HG02981 (cell line): Measurements from ENCODE around the gene FAM217A.

Experiments used
- ATAC-seq: cut with Tn5 transposase; IDR thresholded peaks from one replicate; pipeline ENCODE4 v1.9.1; 2021; ENCODE audit warnings: mild to moderate bottlenecking, moderate library complexity; ENCODE audit not compliant: unreplicated experiment

Gene FAM217A

DNA sequence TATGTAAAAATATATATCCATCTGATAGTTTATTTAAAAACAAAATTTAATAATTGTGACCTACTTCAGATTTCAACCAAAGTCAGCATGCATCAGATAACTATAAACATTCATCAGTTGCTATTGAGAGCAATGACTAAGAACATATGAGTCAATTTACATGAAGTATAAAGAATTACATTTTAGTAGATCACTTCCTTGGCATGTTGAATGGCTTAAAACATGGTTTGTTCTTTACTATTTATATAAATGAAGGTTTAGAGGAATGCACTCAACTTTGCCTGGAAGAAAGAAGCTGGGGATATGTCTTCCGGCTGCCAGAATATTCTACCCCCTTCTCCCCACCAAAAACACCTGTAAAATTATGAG is 6.4 kb upstream of the FAM217A start:
- no peak for ATAC-seq

DNA sequence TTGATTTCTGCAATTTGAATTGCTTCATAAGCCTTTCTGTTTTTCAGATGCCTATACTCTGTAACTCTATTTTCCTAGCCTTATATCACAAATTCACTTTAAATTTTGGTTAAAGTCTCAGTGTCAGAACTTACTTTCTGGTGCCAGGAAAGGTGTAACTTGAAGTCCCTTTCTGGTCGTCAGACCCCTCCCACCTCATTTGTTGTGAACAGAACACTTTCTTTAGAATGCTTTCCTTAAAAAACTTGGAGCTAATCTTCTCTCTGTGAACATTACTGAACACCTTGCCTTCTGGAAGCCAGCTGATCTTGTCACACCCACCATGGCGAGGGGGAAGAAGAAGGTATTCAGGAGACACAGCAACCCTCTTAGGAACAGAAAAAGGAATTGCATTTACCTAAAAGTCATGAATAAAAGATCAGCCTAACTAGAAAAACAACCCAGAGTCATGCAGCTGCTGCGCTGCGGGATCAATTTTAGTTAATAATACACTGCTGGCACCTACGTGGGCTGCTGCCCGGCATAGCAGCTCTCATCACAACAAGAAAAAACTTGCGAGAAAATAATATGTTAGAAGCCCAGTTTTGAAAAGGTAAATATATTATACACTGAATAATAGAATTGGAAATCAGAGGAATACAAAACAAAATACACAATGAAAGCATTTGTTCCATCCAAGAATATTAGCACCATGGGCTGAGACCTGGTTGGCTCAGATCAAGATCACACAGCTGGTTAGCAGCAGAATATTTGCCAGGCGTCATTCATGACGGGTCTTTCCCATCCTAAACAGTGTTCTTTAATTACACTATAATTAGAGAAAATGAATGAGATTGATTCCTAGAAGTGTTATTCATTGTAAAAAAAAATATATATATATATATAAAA is 5.8 kb upstream of the FAM217A start:
- no peak for ATAC-seq

- no peak for ATAC-seq
Measured at GRCh38 chr6:4074478-4075235, 4.3 kb downstream of the FAM217A start.

DNA sequence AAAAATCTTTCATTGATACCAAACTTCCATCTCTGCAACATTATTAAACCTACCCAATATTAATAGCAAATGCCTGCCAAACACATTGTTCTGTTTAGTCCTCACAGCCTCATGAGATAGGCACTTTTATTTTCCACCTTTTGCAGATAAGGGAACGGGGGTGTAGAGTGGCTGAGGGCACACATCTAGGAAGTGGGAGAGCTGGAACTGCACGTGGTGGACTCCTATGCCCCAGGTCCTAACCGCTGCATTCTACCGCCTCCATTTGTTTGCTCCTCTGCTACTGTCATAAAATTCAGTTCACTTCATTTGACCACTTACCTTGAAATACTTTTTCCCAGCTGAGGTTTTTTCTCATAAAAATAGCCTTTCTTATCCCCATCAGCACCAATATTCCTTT is 7.6 kb downstream of the FAM217A start:
- no peak for ATAC-seq

DNA sequence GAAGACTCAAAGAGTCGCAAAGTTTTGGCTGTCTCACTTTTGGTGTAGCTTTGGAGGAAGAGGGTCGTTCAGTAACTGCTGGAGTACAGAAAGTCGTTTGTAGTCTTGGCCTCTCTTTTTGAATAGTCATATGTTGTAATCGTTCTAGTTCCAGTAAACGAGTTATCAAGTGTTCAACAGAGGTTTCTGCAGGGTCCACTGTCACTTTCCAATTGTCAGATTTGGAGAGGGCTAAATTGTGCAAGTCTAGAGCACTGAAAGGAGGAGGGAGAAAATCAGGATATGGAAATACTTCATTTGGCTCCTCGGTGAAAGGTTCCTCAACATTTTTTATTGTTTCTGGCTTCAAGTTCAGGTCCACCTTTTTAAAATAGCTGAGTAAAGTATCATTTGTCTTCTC is 9.7 kb downstream of the FAM217A start:
- no peak for ATAC-seq

GRCh38 chr6:4067673-4068072 is 11.3 kb downstream of the FAM217A start:
- no peak for ATAC-seq

DNA sequence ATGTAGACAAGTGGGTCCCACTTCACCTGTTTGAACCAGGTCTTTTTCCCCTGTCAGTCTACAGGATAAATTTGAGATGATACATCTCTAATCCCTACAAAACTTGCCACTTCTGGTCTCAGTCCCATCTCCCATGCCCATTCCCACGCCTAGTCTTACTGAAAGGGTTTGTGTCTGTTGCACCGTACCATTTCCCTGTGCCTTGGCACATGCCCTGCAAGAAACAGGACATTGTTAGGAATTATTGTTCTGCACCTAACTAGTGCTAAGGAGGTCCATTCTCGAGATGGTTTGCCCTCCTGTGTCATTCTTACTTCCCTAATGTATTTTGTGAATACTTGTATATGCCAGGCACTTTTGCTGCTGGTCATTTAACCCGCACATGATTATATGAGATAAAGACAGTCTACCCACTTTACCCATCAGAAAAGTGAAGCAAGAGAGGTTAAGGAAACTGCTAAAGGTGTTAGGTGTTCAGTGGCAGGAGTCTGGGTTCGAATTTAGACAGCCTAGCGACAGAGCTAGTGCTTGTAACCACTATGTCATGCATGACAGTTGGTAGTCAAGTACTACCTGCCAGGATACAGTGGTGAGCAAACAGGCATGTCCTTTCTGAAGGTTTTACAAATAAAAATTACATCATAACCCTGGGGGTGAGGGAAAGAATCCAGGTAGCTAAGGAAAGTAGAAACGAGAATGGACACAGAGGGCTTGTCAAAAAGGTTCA is 12.7 kb downstream of the FAM217A start:
- ATAC-seq, result no peak

- no peak for ATAC-seq
Measured at GRCh38 chr6:4059115-4059777, 19.7 kb downstream of the FAM217A start.

DNA sequence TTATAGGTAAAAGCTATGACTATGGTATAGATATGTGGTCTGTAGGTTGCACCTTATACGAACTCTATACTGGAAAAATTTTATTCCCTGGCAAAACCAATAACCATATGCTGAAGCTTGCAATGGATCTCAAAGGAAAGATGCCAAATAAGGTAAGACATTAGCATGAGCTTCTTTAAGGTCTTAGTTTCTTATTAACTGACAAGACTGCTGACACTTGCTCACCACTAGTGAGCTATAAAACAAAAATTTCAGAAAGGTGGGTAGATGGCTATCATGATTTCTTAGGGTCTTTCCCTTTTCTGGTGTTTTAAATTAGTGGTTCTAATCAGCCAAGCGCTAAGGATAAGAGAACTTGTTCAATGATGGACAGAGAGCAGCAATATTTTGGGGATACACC is 21.9 kb downstream of the FAM217A start:
- no peak for ATAC-seq

DNA sequence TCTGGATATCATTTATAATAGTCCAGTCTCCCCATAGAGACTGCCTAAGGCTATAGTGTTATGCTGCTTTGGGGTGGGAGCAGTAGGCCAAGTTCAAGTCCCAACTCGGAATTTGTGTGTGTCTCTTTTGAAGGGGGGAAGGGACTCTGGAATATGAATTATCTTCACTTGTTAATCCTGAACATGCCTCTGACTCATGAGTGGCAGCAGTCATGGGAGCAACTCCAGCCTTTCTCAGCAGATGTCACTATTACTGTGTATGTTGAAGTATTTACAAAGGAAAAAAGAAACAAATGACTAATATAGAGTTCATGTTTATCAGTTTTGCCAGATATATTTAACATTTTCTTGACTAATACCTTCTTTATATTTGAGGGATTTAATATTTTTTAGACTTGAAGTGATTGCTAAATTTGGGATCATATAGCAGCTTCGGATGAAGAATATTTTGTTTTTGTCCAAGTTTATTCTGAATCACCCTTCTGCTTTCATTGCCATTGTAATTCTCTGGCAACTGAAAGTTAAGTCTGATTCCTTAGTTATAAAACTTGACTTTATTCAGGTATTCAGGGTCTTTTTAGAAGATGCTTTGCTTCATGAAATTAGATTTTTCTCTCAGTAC is 23.4 kb downstream of the FAM217A start:
- ATAC-seq, result no peak

DNA sequence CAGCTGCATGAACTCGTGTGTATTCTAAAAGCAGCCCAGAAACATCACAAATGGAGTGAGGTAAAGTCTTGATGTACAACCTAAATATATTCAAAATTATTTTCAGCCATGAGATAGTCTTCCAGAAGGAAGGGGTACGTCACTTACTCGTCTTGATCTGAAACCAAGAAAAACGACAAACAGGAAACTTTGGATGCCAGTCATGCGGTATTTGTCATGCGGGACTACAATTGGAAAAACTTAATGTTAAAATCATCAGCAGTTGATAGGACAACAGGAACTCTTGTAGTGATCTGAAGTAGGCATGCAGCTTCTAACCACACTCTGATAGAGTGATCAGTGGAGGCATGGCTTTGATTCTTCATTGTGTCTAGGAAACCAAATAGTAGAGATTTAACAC is 29.7 kb downstream of the FAM217A start:
- ATAC-seq, result no peak

- no peak for ATAC-seq
Measured at GRCh38 chr6:4041480-4041879, 37.5 kb downstream of the FAM217A start.

- no peak for ATAC-seq
Measured at GRCh38 chr6:4039348-4039747, 39.6 kb downstream of the FAM217A start.

GRCh38 chr6:4036581-4036980 is 42.4 kb downstream of the FAM217A start:
- no peak for ATAC-seq

DNA sequence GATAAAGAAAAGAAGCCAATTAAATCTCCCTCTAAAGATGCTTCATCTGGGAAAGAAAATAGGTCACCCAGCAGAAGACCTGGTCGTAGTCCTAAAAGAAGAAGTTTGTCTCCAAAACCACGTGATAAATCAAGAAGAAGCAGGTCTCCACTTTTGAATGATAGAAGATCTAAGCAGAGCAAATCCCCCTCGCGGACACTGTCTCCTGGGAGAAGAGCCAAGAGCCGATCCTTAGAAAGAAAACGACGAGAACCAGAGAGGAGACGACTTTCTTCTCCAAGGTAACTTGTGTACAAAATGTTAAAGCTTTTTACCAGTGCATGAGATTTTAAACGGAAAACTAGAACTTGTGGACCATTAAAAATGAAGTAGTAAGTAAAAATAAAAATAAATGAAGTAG is 46.5 kb downstream of the FAM217A start:
- no peak for ATAC-seq

GRCh38 chr6:4031442-4031841 is 47.5 kb downstream of the FAM217A start:
- ATAC-seq, result no peak

GRCh38 chr6:4030669-4031068 is 48.3 kb downstream of the FAM217A start:
- ATAC-seq, result no peak

DNA sequence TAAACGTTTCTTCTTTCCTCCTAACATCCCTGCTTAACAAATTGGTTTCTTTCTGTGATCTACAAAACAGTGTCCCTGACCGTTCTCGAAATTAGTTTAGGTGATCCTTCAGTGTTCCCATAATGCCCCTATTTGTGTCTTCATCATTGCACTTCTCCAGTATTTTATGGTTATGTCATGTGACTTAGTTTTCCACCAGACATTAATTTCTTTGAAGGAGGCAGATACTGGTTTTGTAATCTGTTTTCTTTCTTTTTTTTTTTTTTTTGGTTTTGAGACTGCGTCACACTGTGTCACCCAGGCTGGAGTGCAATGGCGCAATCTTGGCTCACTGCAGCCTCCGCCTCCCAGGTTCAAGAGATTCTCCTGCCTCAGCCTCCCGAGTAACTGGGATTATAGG is 49.2 kb downstream of the FAM217A start:
- no peak for ATAC-seq

GRCh38 chr6:4028051-4028450 is 50.9 kb downstream of the FAM217A start:
- no peak for ATAC-seq

DNA sequence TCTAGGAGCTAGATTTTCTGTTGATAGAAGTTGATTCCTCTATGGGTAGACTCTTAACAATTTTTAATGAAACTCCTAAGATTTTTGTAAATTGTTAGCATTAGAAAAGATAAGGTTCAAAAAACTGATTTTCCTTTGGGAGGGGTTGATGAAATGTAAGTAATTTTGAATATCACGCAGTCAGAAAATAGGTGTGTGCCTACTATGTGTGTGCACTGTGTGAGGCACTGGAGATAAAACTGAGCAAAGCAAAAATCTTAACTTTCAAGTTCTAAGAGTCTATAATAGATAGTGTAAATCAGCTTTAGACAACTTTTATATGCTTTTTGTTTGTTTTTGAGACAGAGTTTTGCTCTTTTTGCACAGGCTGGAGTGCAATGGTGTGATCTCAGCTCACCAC is 53.3 kb downstream of the FAM217A start:
- no peak for ATAC-seq

DNA sequence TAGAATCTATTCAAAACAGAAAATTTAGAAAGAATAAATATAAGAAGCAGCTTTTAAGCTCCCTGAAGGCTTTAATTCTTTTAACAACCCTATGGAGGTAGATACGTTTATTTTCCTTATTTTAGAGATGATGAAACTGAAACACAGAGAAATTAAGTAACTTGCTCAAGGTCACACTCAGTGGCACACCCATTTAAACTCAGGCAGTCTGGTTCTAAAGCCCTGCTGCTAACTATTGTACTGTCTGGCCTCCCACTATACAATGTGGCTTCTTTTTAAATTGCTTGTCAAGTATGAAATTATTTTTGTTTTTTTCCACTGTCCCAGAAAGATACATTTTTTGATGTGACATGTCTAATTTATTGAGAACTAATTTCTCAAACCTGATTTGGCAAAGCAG is 55.7 kb downstream of the FAM217A start:
- ATAC-seq, result no peak
